Left kidney (tissue), 2 donors: Measurements from ENCODE around the gene SORBS1. TPM values are rescaled to one million over a fixed set of nuclear protein-coding genes. Genes with fewer than 3 reads are reported as not detected.

Source experiments
- DNase-seq: peaks from one replicate; pipeline ENCODE4 v3.0.0-alpha.2; 2013
- polyA plus RNA-seq: library from polyadenylated mRNA; unstranded; fragments of 120-200 nt; gene quantifications from one replicate; pipeline ENCODE4 v1.2.1, GENCODE V29; 2013; ENCODE audit not compliant: insufficient read length

The SORBS1 gene
- polyA plus RNA-seq, 1 donor, result 41.7 TPM

DNA sequence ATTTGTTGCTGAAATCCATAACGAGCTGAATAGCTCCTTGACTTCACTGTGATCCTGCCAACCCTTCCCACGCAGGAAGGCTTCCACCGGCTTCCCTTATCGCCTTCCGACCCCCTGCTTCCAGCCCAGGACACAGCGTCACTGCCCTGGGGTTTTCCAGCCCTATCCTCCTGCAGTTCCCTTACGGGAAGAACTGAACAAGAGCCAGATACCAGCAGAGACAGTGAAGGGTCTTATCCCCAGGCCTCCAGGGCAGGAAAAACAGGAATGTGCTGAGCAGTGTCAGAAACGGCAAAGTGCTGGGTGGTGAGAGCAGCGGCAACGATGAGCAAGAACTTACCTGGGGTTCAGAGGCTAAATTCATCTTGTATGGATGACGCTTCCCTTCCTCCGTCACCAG, 292.7 kb downstream of the SORBS1 start:
- DNase-seq, result no peak

DNA sequence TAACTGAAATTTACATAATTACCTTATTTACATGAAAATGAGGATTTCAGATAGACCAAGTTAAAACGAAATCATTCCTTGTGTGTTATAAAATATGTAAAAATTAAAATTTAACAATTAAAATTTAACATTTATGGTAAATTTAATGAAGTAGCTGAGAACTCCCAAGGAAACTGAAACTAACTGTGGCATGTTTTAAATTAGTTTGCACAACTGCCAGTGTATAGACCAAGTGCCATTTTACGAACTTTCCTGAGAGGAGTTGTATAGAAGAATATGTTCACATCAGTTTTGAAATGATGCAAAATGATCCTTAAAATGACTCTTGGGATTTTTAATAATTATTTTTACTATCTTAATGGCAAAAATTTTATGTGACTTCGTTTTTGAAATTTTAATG, 293.9 kb downstream of the SORBS1 start:
- DNase-seq, result no peak

DNA sequence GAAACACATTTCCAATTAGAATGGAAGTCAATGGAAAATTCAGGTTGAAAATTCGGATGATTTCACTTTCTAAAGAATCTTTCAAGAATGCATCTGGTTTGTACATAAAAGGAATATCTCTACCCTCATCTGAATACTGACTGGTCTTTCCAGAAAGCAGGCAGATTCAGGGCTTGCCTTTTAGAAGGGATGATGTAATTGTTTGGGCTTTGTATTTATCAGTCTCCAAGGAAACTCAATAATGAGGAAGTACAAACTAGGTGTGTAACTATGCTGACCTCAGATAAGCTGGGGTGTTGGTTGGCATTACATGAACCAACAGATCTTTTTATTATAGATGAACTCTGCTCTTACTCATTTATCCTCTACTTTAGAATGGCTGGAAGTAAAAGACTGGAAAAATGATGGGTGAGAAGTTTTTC, 294.5 kb downstream of the SORBS1 start:
- DNase-seq, result no peak

DNA sequence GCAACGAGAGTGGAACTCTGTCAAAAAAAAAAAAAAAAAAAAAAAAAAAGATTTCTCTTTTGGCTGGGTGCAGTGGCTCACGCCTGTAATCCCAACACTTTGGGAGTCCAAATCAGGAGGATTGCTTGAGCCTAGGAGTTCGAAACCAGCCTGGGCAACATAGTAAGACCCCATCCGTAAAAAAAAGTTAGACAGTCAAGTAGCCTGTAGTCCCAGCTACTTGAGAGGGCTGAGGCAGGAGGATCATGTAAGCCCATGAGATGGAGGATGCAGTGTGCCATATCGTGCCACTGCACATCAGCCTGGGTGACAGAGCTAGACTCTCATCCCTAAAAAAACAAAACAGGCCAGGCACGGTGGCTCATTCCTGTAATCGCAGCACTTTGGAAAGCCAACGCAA, 295.6 kb downstream of the SORBS1 start:
- DNase-seq, result no peak

DNA sequence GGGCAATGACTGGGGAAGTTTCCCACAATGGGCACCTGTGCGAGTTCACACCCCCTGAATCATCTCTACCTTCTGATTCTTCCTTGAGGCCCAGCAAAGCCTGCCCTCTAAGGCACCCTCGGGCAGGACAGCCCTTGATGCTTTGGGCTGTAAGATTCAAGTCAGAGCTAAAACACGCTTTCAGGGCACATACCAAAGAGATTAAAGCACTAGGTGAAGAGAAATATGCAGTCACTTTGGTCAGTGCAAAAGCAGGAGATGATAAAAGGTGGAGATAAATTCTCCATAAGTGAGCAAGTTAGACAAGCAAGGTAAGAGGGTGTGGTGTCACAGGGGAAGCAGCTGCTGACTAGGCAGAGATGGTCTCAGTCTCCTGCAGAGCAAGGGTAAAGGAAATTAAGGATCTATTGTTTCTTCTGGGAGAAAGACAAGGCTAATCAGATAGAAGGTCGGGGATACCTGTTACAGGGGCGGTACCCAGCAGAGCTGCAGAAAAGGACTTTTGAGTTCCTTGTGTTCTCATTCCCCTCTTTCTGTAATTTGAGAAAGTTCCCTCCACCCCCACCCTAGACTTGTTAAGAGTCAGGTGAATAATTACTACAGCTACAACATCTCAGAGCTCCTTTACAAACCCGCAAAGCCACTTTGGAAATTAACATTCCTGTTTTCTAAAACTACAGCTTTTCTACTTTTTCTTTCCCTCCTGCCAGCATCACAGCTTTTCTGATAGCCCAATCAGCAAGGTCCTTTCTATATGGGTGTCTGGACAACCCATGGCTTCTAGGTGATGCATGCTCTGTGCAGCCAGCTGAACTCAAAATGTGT, 296.7 kb downstream of the SORBS1 start:
- no peak for DNase-seq

DNA sequence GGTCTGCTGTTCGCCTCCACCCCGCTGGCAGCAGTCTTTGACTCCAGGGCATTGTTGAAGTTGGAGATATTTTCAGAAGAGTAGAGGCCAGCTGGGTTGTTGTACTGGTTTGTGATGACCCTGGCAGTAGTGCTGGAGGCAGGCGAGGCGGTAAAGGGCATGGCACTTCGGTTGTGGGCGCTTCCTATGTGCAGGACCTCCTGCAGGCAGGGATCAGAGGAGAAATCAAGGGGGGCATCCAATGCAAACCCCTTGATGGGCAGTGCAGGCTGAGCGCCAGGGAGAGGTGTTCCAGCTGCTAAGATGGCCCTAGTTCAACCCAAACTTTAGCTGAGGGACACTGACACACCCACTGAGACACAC, 297.3 kb downstream of the SORBS1 start:
- DNase-seq, result no peak

DNA sequence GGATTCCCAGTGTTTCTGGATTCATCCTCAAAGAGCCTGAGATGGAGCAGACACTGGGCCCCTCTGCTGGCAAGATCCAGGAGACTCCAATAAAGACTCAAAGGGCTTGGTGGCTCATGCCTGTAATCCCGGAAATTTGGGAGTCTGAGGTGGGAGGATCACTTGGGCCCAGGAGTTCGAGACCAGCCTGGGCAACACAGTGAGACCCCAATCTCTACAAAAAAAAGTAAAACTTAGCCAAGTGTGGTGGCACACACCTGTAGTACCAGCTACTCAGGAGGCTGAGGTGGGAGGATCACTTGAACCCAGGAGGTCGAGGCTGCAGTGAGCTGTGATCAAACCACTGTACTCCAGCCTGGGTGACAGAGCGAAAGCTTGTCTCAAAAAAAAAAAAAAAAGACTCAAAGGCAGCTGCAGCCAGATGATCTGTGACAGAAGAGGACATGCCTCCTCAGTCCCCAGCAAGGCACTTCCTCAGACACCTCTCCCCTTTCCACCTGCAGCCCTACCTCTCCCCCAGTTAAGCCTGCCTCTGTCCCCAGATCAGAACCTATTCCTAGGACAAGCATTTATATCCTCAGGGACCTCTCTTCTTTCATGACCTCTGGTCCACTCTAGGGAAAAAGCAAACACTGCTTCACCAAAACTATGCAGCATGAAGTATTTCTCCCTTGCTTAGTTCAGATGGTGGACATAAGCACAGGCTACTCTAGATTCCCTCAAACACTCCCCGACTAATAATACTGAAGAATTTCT, 298.2 kb downstream of the SORBS1 start:
- no peak for DNase-seq

DNA sequence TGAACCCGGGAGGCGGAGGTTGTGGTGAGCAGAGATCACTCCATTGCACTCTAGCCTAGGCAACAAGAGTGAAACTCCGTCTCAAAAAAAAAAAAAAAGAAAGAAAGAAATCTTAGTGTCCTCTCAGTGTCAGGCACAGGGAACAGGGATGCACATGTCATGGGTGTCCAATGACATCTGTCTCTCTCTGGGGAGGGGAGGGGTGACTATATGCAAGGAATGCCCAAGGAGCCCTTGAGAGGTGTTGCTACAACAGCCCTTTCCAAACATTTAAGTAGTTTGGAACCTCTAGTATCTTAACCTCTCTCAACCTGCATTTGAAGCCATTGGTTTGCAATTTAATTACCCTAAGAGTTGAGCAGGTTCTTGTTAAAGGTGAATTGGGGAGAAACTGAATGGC, 299.2 kb downstream of the SORBS1 start:
- DNase-seq, result no peak

Other genes with a start within 250 kb of the SORBS1 start
- 83.8 TPM for gene ALDH18A1, start 95.3 kb upstream of the SORBS1 start, polyA plus RNA-seq
- gene TCTN3, start 132.6 kb upstream of the SORBS1 start, polyA plus RNA-seq, result 76.9 TPM
- gene ENTPD1, start 194.8 kb upstream of the SORBS1 start, polyA plus RNA-seq, result 23.1 TPM